ENCODE results near the gene XPO5. TPM values are rescaled to one million over a fixed set of nuclear protein-coding genes. Genes with fewer than 3 reads are reported as not detected.

Gene XPO5
- total RNA-seq, 1 experiment from 2014 or later = 114 TPM

GRCh38 chr6:43520097-43520496 is 55.7 kb downstream of the XPO5 start:
- H2BK5ac ChIP-seq (ENCODE audit: insufficient read length, low read length) = no peak overlapping the region
- no peak overlapping the region for H2BK120ac ChIP-seq (ENCODE audit: low read depth, low read length, poor library complexity, severe bottlenecking)
- H3K23ac ChIP-seq (ENCODE audit: insufficient read length, low read depth, low read length) = no peak overlapping the region
- H2BK15ac ChIP-seq (ENCODE audit: low read depth, low read length) = no peak overlapping the region
- no peaks in the 10 kb centered on the region for H3K27me3 ChIP-seq (ENCODE audit: insufficient read depth, low read length)
- H3T11ph ChIP-seq (ENCODE audit: low read length) = no peak overlapping the region
- peaks cover 11% of the 10 kb centered on the region in 2 experiments for H3K4me1 Mint-ChIP-seq
- H3K9me3 Mint-ChIP-seq = no peaks in the 10 kb centered on the region
- H4K8ac ChIP-seq (replicated peaks; ENCODE audit: insufficient read length, low read depth, low read length) = no peak overlapping the region
- H3K4me2 ChIP-seq (ENCODE audit: insufficient read depth, insufficient read length, low read length) = no peak overlapping the region
- H2BK20ac ChIP-seq (ENCODE audit: low read depth, low read length, poor library complexity, severe bottlenecking) = no peak overlapping the region
- H3K4me1 ChIP-seq (ENCODE audit: insufficient read depth, low read length) = no peaks in the 10 kb centered on the region
- H3K4ac ChIP-seq (ENCODE audit: low read depth, low read length) = no peak overlapping the region
- no peak overlapping the region for H4K5ac ChIP-seq (ENCODE audit: insufficient read length, low read depth, low read length)
- H2AFZ ChIP-seq (ENCODE audit: low read length) = no peak overlapping the region
- H3K36me3 Mint-ChIP-seq (ENCODE audit: insufficient read depth in 1 of 3, low read depth in 3 of 3) = peaks cover 14 to 46% (median 38%) of the 10 kb centered on the region in 3 experiments
- H3K14ac ChIP-seq (ENCODE audit: insufficient read depth, low read length) = no peak overlapping the region
- no peak overlapping the region for H2BK12ac ChIP-seq (ENCODE audit: insufficient read length, low read depth, low read length)
- WGBS (ENCODE audit: extremely low coverage, insufficient read length, low lambda C conversion rate) = no CpG with 5 or more reads among the region's 8 CpGs
- DNase-seq = no peak
- H3K27ac Mint-ChIP-seq = no peak overlapping the region
- no peak for TF ChIP-seq CTCF (conservative IDR thresholded peaks at IDR 0.05)
- H3K27me3 Mint-ChIP-seq (ENCODE audit: low read depth) = no peaks in the 10 kb centered on the region
- H3K27ac ChIP-seq (ENCODE audit: insufficient read length, low read depth, low read length) = no peak overlapping the region
- peaks cover 17% of the 10 kb centered on the region; the same call in 1 of the 2 replicates for H3K79me2 ChIP-seq (ENCODE audit: insufficient read depth, low read length)
- no peak overlapping the region for H3K18ac ChIP-seq (ENCODE audit: insufficient read length, low read depth, low read length)
- no peaks in the 10 kb centered on the region for H3K9me3 ChIP-seq (ENCODE audit: control insufficient read depth, low read depth, low read length)
- H3K56ac ChIP-seq (ENCODE audit: insufficient read length, low read depth, low read length) = no peak overlapping the region
- H4K20me1 ChIP-seq (ENCODE audit: control insufficient read depth, insufficient read depth, insufficient read length) = no peaks in the 10 kb centered on the region
- H4K91ac ChIP-seq (ENCODE audit: insufficient read length, low read depth, low read length) = no peak overlapping the region
- H2AK5ac ChIP-seq (ENCODE audit: insufficient read length, low read length) = no peak overlapping the region
- no peak overlapping the region for H3K4me3 Mint-ChIP-seq
- no peak overlapping the region for H3K9ac ChIP-seq (ENCODE audit: extremely low read depth, insufficient read length, low read length)
- H3K23me2 ChIP-seq (ENCODE audit: insufficient read length, low read depth, low read length, poor library complexity, severe bottlenecking) = peaks cover 9% of the 10 kb centered on the region
- H3K79me1 ChIP-seq (ENCODE audit: insufficient read depth, low read depth, low read length, poor library complexity, severe bottlenecking) = peaks cover 13% of the 10 kb centered on the region
